GM10266 (cell line): ENCODE data around the gene CUL2.

Source experiments
- DNase-seq: peaks from one replicate; pipeline ENCODE4 v3.0.0; 2012; ENCODE audit errors: extremely low spot score
- TF ChIP-seq, protein P1 (sequence below): IDR thresholded peaks from 2 replicates; pipeline ENCODE4 v1.5.1; 2012; ENCODE audit warnings: mild to moderate bottlenecking, low read depth; ENCODE audit not compliant: control insufficient read depth, insufficient read depth; ENCODE audit errors: missing control alignments

The CUL2 gene

GRCh38 chr10:34959786-34960185 is 130.4 kb downstream of the CUL2 start:
- TF ChIP-seq, protein P1, sequence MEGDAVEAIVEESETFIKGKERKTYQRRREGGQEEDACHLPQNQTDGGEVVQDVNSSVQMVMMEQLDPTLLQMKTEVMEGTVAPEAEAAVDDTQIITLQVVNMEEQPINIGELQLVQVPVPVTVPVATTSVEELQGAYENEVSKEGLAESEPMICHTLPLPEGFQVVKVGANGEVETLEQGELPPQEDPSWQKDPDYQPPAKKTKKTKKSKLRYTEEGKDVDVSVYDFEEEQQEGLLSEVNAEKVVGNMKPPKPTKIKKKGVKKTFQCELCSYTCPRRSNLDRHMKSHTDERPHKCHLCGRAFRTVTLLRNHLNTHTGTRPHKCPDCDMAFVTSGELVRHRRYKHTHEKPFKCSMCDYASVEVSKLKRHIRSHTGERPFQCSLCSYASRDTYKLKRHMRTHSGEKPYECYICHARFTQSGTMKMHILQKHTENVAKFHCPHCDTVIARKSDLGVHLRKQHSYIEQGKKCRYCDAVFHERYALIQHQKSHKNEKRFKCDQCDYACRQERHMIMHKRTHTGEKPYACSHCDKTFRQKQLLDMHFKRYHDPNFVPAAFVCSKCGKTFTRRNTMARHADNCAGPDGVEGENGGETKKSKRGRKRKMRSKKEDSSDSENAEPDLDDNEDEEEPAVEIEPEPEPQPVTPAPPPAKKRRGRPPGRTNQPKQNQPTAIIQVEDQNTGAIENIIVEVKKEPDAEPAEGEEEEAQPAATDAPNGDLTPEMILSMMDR = no peak
- DNase-seq = no peak

GRCh38 chr10:34959321-34959720 is 130.8 kb downstream of the CUL2 start:
- TF ChIP-seq, protein P1 = no peak

More at GRCh38 chr10:34959321-34959720, 130.8 kb downstream of the CUL2 start:
- no peak for DNase-seq
